Prostate gland (tissue), 2 donors: ENCODE results near the gene GPRC5D. TPM values are rescaled to one million over a fixed set of nuclear protein-coding genes. Genes with fewer than 3 reads are reported as not detected.

Source experiments
- DNase-seq: peaks from one replicate; pipeline ENCODE4 v3.0.0-alpha.2; 2019; ENCODE audit warnings: low spot score
- H3K27ac ChIP-seq, 2 donors: fragments of 200-600 bp; sonication (generic); 2 replicates each; pipeline ENCODE4 v1.5.1; 2017 to 2019
- H3K27me3 ChIP-seq: fragments of 200-600 bp; sonication (generic); replicated peaks from 2 replicates; pipeline ENCODE4 v1.5.1; 2019; ENCODE audit not compliant: insufficient read depth
- H3K36me3 ChIP-seq, 2 donors: fragments of 200-600 bp; sonication (generic); 1 replicate in 1 of 2; 2 replicates in 1 of 2; pipeline versions ENCODE4 v1.5.1 to v1.8.1; 2017 to 2019
- H3K4me1 ChIP-seq: fragments of 200-600 bp; sonication (generic); replicated peaks from 2 replicates; pipeline ENCODE4 v1.5.1; 2019
- H3K4me3 ChIP-seq, 2 donors: fragments of 200-600 bp; sonication (generic); 2 replicates each; pipeline ENCODE4 v1.5.1; 2017 to 2019
- H3K9me3 ChIP-seq: fragments of 200-600 bp; sonication (generic); 2 replicates; pipeline ENCODE4 v1.5.1; 2017
- CTCF ChIP-seq, 4 experiments: fragments of 200-600 bp in 2 of 4; fragments of 450-650 bp in 2 of 4; sonication (generic) in 2 of 4; IDR thresholded peaks; 1 replicate in 3 of 4; 2 replicates in 1 of 4; pipeline ENCODE4 v1.5.1; 2016 to 2019; ENCODE audit warnings: antibody characterized with exemption in 4 of 4, mild to moderate bottlenecking in 2 of 4, moderate library complexity in 2 of 4
- POLR2A ChIP-seq: fragments of 450-650 bp; IDR thresholded peaks from one replicate; pipeline ENCODE4 v1.6.1; 2016; ENCODE audit warnings: antibody characterized with exemption, mild to moderate bottlenecking
- POLR2AphosphoS5 ChIP-seq: sonication (generic); formaldehyde crosslinking; IDR thresholded peaks from one replicate; pipeline ENCODE4 v1.6.1; 2017; ENCODE audit warnings: antibody characterized with exemption
- WGBS: methylation state at CpG from one replicate; pipeline ENCODE4 v1.1.5; 2018; 5-methylcytosine and 5-hydroxymethylcytosine counted together
- intact Hi-C: fragments of 100-400 bp; cut with DNase I; formaldehyde crosslinking; loops from one replicate; pipeline ENCODE4 v1.14.2; 2022
- total RNA-seq, 2 donors: library from RNA; depleted of rRNA; stranded (reverse); fragments of >200 nt; gene quantifications; one replicate each; pipeline ENCODE4 v1.1.0, GENCODE V29; 2016

Gene GPRC5D
- total RNA-seq, 2 donors from 2014 or later, result not detected

GRCh38 chr12:12909228-12909994, 42.6 kb downstream of the GPRC5D start:
- intact Hi-C loops, result no loop called here
- Histone ChIP-seq H3K4me1 (no peaks in the 10 kb centered on the region), H3K9me3 (no peaks in the 10 kb centered on the region), H3K27ac (no peak overlapping the region), H3K4me3 (no peak overlapping the region), H3K36me3 (no peaks in the 10 kb centered on the region), H3K27me3 (no peaks in the 10 kb centered on the region)
- TF ChIP-seq POLR2AphosphoS5 (no peak), POLR2A (no peak), CTCF (IDR thresholded peaks at IDR 0.05) (no peak)
- 80% methylated on average over 4 of the region's 4 CpGs for WGBS
- no peak for DNase-seq

- Histone ChIP-seq H3K27ac (no peak overlapping the region), H3K4me3 (no peak overlapping the region), H3K27me3 (no peaks in the 10 kb centered on the region), H3K36me3 (no peaks in the 10 kb centered on the region), H3K4me1 (no peaks in the 10 kb centered on the region), H3K9me3 (no peaks in the 10 kb centered on the region)
- intact Hi-C loops, result no loop called here
- DNase-seq, result no peak
- 97% methylated on average over 12 of the region's 12 CpGs for WGBS
- TF ChIP-seq POLR2AphosphoS5 (no peak), CTCF (IDR thresholded peaks at IDR 0.05) (no peak), POLR2A (no peak)
Measured at GRCh38 chr12:12908711-12909110, 43.3 kb downstream of the GPRC5D start.

DNA sequence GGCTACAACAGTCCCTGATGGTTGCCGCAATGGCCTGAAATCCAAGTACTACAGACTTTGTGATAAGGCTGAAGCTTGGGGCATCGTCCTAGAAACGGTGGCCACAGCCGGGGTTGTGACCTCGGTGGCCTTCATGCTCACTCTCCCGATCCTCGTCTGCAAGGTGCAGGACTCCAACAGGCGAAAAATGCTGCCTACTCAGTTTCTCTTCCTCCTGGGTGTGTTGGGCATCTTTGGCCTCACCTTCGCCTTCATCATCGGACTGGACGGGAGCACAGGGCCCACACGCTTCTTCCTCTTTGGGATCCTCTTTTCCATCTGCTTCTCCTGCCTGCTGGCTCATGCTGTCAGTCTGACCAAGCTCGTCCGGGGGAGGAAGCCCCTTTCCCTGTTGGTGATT, 43.7 kb downstream of the GPRC5D start:
- H3K36me3 ChIP-seq, result no peaks in the 10 kb centered on the region
- H3K4me3 ChIP-seq, result no peak overlapping the region
- H3K4me1 ChIP-seq, result no peaks in the 10 kb centered on the region
- TF ChIP-seq POLR2A (no peak), POLR2AphosphoS5 (no peak), CTCF (IDR thresholded peaks at IDR 0.05) (no peak)
- H3K9me3 ChIP-seq, result no peaks in the 10 kb centered on the region
- 91% methylated on average over 14 of the region's 14 CpGs for WGBS
- no peak for DNase-seq
- no peak overlapping the region for H3K27ac ChIP-seq
- H3K27me3 ChIP-seq, result no peaks in the 10 kb centered on the region
- intact Hi-C loops, result no loop called here

GRCh38 chr12:12907552-12907951, 44.4 kb downstream of the GPRC5D start:
- intact Hi-C loops, result no loop called here
- no peaks in the 10 kb centered on the region for H3K4me1 ChIP-seq
- no peaks in the 10 kb centered on the region for H3K27me3 ChIP-seq
- no peak for TF ChIP-seq POLR2AphosphoS5
- TF ChIP-seq POLR2A, result no peak
- TF ChIP-seq CTCF (IDR thresholded peaks at IDR 0.05), result no peak
- H3K36me3 ChIP-seq, result no peaks in the 10 kb centered on the region
- DNase-seq, result no peak
- no peak overlapping the region for H3K27ac ChIP-seq
- no peak overlapping the region for H3K4me3 ChIP-seq
- H3K9me3 ChIP-seq, result no peaks in the 10 kb centered on the region
- WGBS, result 92% methylated on average over 5 of the region's 5 CpGs
